ENCODE measurements around the gene PFAS. TPM values are rescaled to one million over a fixed set of nuclear protein-coding genes. Genes with fewer than 3 reads are reported as not detected.

The PFAS gene
- total and polyA plus RNA-seq, 2 of the 8 experiments (the other 6 are each of a cell fraction or from before 2014, with no cell fraction given) = 88.4 to 248 TPM

- Histone ChIP-seq H4K8ac (ENCODE audit: extremely low read depth, insufficient read depth, low read length) (no peak overlapping the region), H2AFZ (ENCODE audit: low read length) (no peak overlapping the region), H3K4me3 (ENCODE audit: extremely low read depth in 1 of 4, insufficient read depth in 2 of 4, low read depth in 3 of 4, low read length in 4 of 4) (peak overlapping the region in 1 of 4 experiments; percentile 82; a peak in 3 of 8 replicates), H3K27me3 (replicated peaks in 1 of 4; ENCODE audit: control insufficient read depth in 3 of 4, extremely low read depth in 1 of 4, insufficient read depth in 3 of 4, low read length in 3 of 4) (peaks cover 0 to 2% (median 0%) of the 10 kb centered on the region in 4 experiments; a peak in 1 of 7 replicates), H3K56ac (replicated peaks; ENCODE audit: insufficient read length, low read depth, low read length) (no peak overlapping the region), H2BK15ac (ENCODE audit: low read length) (0 out of 2 replicates have a peak overlapping the region, but pooled peaks have one; percentile 72), H3K4me2 (ENCODE audit: insufficient read depth in 1 of 2, low read depth in 2 of 2, low read length in 2 of 2) (peak overlapping the region; percentile 58 to 61), H3K4me1 (replicated peaks in 1 of 4; ENCODE audit: control insufficient read depth in 3 of 4, insufficient read depth in 4 of 4, low read length in 3 of 4) (peaks cover 0 to 11% (median 7%) of the 10 kb centered on the region in 4 experiments; a peak in 6 of 7 replicates), H2BK5ac (ENCODE audit: low read depth, low read length) (no peak overlapping the region), H2BK120ac (replicated peaks; ENCODE audit: low read depth, low read length) (no peak overlapping the region), H2BK20ac (ENCODE audit: low read length) (no peak overlapping the region), H4K5ac (ENCODE audit: insufficient read length, low read depth, low read length) (no peak overlapping the region), H3K14ac (ENCODE audit: insufficient read length) (no peak overlapping the region), H3K36me3 (ENCODE audit: control insufficient read depth in 2 of 4, insufficient read depth in 4 of 4, low read length in 3 of 4) (no peaks in the 10 kb centered on the region), H3K4ac (replicated peaks; ENCODE audit: insufficient read length, low read depth, low read length) (no peak overlapping the region), H3K23me2 (ENCODE audit: low read depth, low read length) (peaks cover 3% of the 10 kb centered on the region; the same call in 1 of the 2 replicates), H2AK5ac (ENCODE audit: low read depth, low read length) (no peak overlapping the region), H3K9ac (replicated peaks in 1 of 4; ENCODE audit: extremely low read depth in 1 of 4, low read depth in 3 of 4, low read length in 3 of 4) (no peak overlapping the region), H3K9me3 (ENCODE audit: insufficient read depth in 2 of 2, low read depth in 1 of 2, low read length in 1 of 2) (no peaks in the 10 kb centered on the region), H3K79me2 (ENCODE audit: control insufficient read depth in 1 of 2, insufficient read depth in 2 of 2, low read length in 2 of 2) (no peaks in the 10 kb centered on the region), H3K27ac (ENCODE audit: low read depth, low read length) (no peak overlapping the region), H3K79me1 (ENCODE audit: low read depth, low read length) (no peaks in the 10 kb centered on the region), H3K18ac (ENCODE audit: extremely low read depth, low read length) (no peak overlapping the region), H4K20me1 (replicated peaks in 1 of 2; ENCODE audit: control insufficient read depth in 1 of 2, insufficient read depth in 2 of 2, low read length in 2 of 2) (peaks cover 0 to 1% of the 10 kb centered on the region in 2 experiments), H2BK12ac (ENCODE audit: low read depth, low read length) (no peak overlapping the region), H4K91ac (replicated peaks; ENCODE audit: insufficient read length, low read length) (no peak overlapping the region), H3K23ac (ENCODE audit: insufficient read length) (no peak overlapping the region)
- FAIRE-seq (no peak), DNase-seq (ENCODE audit: low read depth in 1 of 2, low spot score in 2 of 2) (no peak)
- WGBS, 2 experiments (ENCODE audit: extremely low coverage in 1 of 2, insufficient coverage in 1 of 2, insufficient read length in 1 of 2, insufficient replicate concordance in 2 of 2, low coverage in 1 of 2, low lambda C conversion rate in 2 of 2, missing lambda C conversion rate in 1 of 2) = 89% methylated on average over 9 of the region's 9 CpGs; no CpG with 5 or more reads in 1 of the 2 experiments
- POLR2A ChIA-PET (ENCODE audit: partially characterized antibody) = interaction anchor here (1.7 to 66.3 kb wide), 8 partner anchors 10 to 121 kb away, joined by 3 to 1521 read pairs (median 10); partner anchors contain the start of genes AURKB, CTC1, KRABD2 and PFAS
- CTCF ChIA-PET (ENCODE audit: partially characterized antibody) = interaction anchor here (1.1 to 1.8 kb wide), 6 partner anchors 10 to 175 kb away, joined by 3 to 6 read pairs (median 4); partner anchors contain the start of gene ALOXE3
These were observed 45.3 kb downstream of the PFAS start for GRCh38 chr17:8294361-8294760.
